Measurements from ENCODE around the gene PPP1R16B. TPM values are rescaled to one million over a fixed set of nuclear protein-coding genes. Genes with fewer than 3 reads are reported as not detected.

The PPP1R16B gene
- total RNA-seq, 6 donors from 2014 or later: 7.4 to 16.8 (median 8.8) TPM

DNA sequence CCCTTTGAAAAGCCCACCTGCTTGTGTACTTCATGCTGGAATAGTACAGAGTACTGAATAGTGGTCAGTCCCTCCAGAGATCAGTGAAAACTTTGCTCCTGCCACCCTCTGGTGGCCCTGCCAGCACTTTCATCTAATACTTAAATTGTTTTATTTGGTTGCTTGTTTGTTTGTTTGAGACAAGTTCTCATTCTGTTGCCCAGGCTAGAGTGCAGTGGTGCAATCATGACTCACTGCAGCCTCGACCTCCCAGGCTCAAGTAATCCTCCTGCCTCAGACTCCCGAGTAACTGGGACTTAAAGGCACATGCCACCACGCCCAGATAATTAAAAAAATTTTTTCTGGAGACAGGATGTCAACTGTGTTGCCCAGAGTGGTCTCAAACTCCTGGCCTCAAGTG lies 129.8 kb downstream of the PPP1R16B start:
- WGBS, 2 donors: 72 to 81% methylated on average over 3 of the region's 3 CpGs
- no peaks in the 10 kb centered on the region for H3K4me1 ChIP-seq
- H3K4me3 ChIP-seq: no peak overlapping the region
- ATAC-seq (ENCODE audit: low FRiP score in 2 of 2) (no peak), DNase-seq (no peak)
- H3K9me3 ChIP-seq: no peaks in the 10 kb centered on the region
- H3K27me3 ChIP-seq: no peaks in the 10 kb centered on the region
- H3K27ac ChIP-seq: no peak overlapping the region
- TF ChIP-seq EP300 (IDR thresholded peaks at IDR 0.05) (no peak), CTCF (IDR thresholded peaks at IDR 0.05) (no peak), POLR2AphosphoS5 (IDR thresholded peaks at IDR 0.05) (no peak), POLR2A (IDR thresholded peaks at IDR 0.05) (no peak)
- no peaks in the 10 kb centered on the region for H3K36me3 ChIP-seq

GRCh38 chr20:38935967-38936407 lies 130.5 kb downstream of the PPP1R16B start:
- WGBS, 2 donors: 76 to 91% methylated on average over 5 of the region's 5 CpGs
- H3K36me3 ChIP-seq: no peaks in the 10 kb centered on the region

DNA sequence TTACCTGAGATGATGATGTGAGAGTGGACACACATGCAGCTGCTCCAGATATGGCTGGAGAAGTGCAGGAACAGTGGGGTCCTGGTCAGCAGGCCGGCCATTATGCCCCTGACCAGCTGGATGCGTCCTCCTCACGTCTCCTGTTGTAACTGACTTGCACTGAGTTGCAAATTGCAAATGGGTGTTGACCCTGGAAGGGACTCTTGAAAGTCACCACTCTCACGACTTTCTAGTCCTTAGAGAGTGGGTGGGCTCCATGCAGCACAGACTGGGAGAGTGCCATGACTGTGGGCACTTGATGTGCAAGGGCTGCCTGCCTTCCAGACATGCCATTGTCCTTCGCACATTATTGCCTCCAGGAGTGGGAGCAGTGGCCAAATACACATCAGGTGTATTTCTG lies 131.5 kb downstream of the PPP1R16B start:
- WGBS, 2 donors: 90% methylated on average over 2 of the region's 5 CpGs; no CpG with 5 or more reads in 1 of the 2 donors
- TF ChIP-seq EP300 (IDR thresholded peaks at IDR 0.05) (no peak), POLR2A (IDR thresholded peaks at IDR 0.05) (no peak), CTCF (IDR thresholded peaks at IDR 0.05) (no peak), POLR2AphosphoS5 (IDR thresholded peaks at IDR 0.05) (no peak)
- ATAC-seq (ENCODE audit: low FRiP score in 2 of 2) (no peak), DNase-seq (no peak)
- Histone ChIP-seq H3K4me1 (no peaks in the 10 kb centered on the region), H3K4me3 (no peak overlapping the region), H3K9me3 (no peaks in the 10 kb centered on the region), H3K36me3 (no peaks in the 10 kb centered on the region), H3K27me3 (no peaks in the 10 kb centered on the region), H3K27ac (no peak overlapping the region)

More at GRCh38 chr20:38935967-38936407, 130.5 kb downstream of the PPP1R16B start:
- no peak for TF ChIP-seq POLR2A (IDR thresholded peaks at IDR 0.05)
- TF ChIP-seq CTCF (IDR thresholded peaks at IDR 0.05): no peak
- no peak for TF ChIP-seq EP300 (IDR thresholded peaks at IDR 0.05)
- TF ChIP-seq POLR2AphosphoS5 (IDR thresholded peaks at IDR 0.05): no peak
- DNase-seq (no peak), ATAC-seq (ENCODE audit: low FRiP score in 2 of 2) (no peak)
- Histone ChIP-seq H3K27me3 (no peaks in the 10 kb centered on the region), H3K27ac (no peak overlapping the region), H3K4me3 (no peak overlapping the region), H3K4me1 (no peaks in the 10 kb centered on the region), H3K9me3 (no peaks in the 10 kb centered on the region)

GRCh38 chr20:38937978-38938473 lies 132.5 kb downstream of the PPP1R16B start:
- TF ChIP-seq POLR2AphosphoS5 (IDR thresholded peaks at IDR 0.05): no peak
- TF ChIP-seq EP300 (IDR thresholded peaks at IDR 0.05): no peak
- TF ChIP-seq POLR2A (IDR thresholded peaks at IDR 0.05): no peak
- no peak for TF ChIP-seq CTCF (IDR thresholded peaks at IDR 0.05)
- no peak for ATAC-seq (ENCODE audit: low FRiP score in 2 of 2)
- Histone ChIP-seq H3K27ac (no peak overlapping the region), H3K27me3 (no peaks in the 10 kb centered on the region), H3K9me3 (no peaks in the 10 kb centered on the region), H3K36me3 (no peaks in the 10 kb centered on the region), H3K4me3 (no peak overlapping the region), H3K4me1 (no peaks in the 10 kb centered on the region)
- DNase-seq: no peak
- WGBS, 2 donors: 87 to 89% methylated on average over 7 of the region's 7 CpGs

DNA sequence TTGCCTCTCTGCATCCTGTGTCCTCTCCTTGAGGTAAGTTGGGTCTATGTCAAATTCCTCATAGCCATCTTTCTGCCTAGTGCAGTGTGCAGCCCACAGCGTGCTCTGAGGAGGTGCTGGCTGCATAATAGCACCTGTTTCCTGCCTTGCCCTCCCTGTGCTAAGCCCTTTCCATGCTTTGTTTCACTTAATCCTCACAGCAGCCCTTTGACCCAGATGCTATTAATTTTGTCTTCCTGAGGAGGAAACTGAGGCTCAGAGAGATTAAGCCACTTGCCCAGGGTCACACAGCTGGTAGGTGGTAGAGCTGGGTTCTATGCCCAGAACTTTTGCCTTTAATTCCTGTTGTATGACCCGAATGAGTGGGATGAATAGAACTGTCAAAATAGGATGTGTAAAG lies 134.2 kb downstream of the PPP1R16B start:
- Histone ChIP-seq H3K27ac (no peak overlapping the region), H3K4me3 (no peak overlapping the region), H3K36me3 (no peaks in the 10 kb centered on the region), H3K9me3 (no peaks in the 10 kb centered on the region), H3K27me3 (no peaks in the 10 kb centered on the region), H3K4me1 (no peaks in the 10 kb centered on the region)
- DNase-seq: no peak
- 80 to 81% methylated on average over 2 of the region's 2 CpGs for WGBS, 2 donors
- no peak for TF ChIP-seq POLR2AphosphoS5 (IDR thresholded peaks at IDR 0.05)
- TF ChIP-seq POLR2A (IDR thresholded peaks at IDR 0.05): no peak
- TF ChIP-seq CTCF (IDR thresholded peaks at IDR 0.05): no peak
- no peak for TF ChIP-seq EP300 (IDR thresholded peaks at IDR 0.05)
- no peak for ATAC-seq (ENCODE audit: low FRiP score in 2 of 2)

Measured in upper lobe of left lung (tissue), 6 donors.